GM13977 (cell line): ENCODE results near the gene COPS8.

Source experiments
- DNase-seq: peaks from one replicate; pipeline ENCODE4 v3.0.0; 2012; ENCODE audit warnings: low spot score
- in situ Hi-C: fragments of 300-500 bp; cut with MboI; formaldehyde crosslinking; loops from one replicate; pipeline ENCODE4 v1.12.0; 2022; ENCODE audit warnings: low sequenced_read_pairs, low pct_unique_long_range_greater_than_20kb, mixed read lengths, inconsistent platforms; ENCODE audit not compliant: unreplicated experiment
- TF ChIP-seq, protein P1 (sequence below): IDR thresholded peaks from 2 replicates; pipeline ENCODE4 v1.5.1; 2012; ENCODE audit warnings: mild to moderate bottlenecking, control low read depth; ENCODE audit not compliant: insufficient read depth; ENCODE audit errors: extremely low read depth, missing control alignments

COPS8 gene

DNA sequence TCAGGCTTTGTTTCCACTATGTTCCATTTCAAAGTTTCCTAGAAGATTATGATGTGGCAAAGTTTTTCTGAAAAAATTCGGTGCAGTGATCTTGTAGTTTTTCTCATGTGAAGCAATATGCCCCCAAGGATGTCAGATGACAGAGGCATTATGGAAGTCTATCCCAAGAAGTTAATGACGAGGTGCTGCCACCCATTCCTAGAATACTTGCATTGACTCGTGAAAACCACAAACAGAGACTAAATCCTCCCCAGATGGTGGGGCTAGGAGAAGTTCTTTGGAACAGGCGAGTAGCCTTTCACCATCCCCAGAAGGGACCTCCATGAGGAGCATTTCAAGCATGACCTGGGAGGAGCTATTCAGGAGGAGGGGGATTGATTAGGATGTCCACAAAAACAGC is 40.2 kb upstream of the COPS8 start:
- TF ChIP-seq, protein P1, sequence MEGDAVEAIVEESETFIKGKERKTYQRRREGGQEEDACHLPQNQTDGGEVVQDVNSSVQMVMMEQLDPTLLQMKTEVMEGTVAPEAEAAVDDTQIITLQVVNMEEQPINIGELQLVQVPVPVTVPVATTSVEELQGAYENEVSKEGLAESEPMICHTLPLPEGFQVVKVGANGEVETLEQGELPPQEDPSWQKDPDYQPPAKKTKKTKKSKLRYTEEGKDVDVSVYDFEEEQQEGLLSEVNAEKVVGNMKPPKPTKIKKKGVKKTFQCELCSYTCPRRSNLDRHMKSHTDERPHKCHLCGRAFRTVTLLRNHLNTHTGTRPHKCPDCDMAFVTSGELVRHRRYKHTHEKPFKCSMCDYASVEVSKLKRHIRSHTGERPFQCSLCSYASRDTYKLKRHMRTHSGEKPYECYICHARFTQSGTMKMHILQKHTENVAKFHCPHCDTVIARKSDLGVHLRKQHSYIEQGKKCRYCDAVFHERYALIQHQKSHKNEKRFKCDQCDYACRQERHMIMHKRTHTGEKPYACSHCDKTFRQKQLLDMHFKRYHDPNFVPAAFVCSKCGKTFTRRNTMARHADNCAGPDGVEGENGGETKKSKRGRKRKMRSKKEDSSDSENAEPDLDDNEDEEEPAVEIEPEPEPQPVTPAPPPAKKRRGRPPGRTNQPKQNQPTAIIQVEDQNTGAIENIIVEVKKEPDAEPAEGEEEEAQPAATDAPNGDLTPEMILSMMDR, result no peak
- no peak for DNase-seq
- in situ Hi-C loops, result no loop called here

DNA sequence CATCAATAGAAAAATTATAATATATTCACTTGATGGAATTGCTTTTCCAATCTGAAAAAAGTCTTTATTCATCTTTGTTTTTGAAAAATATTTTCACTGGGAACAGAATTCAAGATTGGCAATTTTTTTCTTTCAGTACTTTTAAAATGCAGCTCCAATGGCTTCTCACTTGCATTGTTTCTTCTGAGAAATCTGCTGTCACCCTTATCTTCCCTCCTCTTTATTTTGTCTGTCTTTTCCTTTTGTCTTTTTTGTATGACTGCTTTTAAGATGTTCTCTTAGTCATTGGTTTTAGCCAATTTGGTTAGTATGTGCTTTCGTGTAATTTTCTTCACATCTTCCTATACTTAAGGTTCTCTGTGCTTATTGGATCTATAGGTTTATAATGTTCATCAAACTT is 37.1 kb upstream of the COPS8 start:
- TF ChIP-seq, protein P1, result no peak
- in situ Hi-C loops, result no loop called here
- no peak for DNase-seq

DNA sequence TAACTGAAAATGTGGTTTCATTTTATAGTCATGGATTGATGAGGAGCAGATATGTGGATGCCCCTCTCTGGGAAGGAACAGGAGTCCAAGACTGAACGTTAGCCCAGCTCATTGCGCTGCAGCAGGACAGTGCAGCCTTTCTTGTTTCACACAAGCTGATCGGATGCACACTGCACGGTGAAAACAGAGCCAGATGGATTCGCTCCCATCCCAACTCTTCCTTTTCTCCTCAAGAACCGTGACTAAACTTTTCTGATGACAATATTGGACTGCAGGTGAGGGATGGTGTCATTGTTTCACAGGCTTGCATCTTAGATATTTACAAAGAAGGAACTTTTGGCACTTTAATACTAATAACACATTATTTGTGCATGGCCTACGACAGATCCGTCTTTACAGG is 33.8 kb upstream of the COPS8 start:
- TF ChIP-seq, protein P1, result no peak
- no peak for DNase-seq
- in situ Hi-C loops, result loop anchor here (25.0 kb wide), 2 partner anchors 540 to 1290 kb away; a partner anchor contains a TSS

DNA sequence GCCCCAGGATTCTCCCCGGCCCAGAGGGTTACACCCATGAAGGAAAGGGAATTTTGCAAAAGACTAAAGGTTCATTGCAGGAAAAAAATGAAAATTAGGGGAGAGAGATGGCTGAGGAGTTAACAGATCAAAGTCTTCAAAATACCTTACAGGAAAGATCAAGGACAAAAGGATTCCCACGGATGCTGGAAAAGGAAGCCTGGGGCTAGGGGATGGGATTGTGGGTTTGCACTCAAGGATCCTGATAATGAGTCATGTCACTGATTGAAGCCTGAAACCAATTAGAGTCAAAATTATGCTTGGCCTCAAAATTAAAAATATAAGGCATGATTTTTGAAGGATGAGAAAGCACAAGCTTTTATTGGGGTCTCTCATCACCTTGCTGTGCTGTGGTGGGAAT is 32.6 kb upstream of the COPS8 start:
- DNase-seq, result no peak
- in situ Hi-C loops, result loop anchor here (25.0 kb wide), 2 partner anchors 541 to 1291 kb away; a partner anchor contains a TSS
- TF ChIP-seq, protein P1, result no peak

DNA sequence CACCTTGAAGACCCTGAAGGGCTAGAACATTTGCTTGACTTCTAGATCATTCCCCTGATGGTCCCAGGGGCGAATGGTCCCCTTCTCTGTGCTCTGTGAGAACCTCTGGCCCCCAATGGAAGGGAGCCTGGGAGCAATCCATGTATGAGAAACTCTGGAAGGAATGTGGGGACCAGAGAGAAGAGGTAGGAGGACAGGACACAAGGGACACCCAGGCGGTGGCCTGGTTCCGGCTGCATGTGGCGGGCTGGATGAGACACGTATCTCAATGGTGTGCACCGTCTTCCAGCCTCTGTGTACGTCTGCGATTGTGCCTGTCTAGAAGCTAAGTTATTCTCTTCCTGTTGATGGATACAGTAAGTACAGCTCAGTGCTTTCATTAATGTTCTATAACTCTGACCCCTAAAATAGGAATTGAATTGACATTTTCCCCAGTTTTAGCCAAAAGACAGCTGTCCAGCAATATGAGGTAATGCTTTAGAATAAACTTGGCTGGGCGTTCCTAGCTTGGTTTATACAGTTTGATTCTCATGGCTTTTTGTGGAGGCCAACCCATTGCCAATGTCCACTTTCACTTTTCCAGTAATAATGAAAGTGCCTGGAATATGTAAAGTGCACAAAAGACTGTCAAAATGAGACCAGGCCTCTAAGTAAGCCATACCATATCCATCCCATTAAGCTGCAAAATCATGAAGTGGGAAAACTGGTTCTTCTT is 30.1 kb upstream of the COPS8 start:
- in situ Hi-C loops, result loop anchor here (25.0 kb wide), 2 partner anchors 543 to 1293 kb away; a partner anchor contains a TSS
- TF ChIP-seq, protein P1, result no peak
- no peak for DNase-seq

DNA sequence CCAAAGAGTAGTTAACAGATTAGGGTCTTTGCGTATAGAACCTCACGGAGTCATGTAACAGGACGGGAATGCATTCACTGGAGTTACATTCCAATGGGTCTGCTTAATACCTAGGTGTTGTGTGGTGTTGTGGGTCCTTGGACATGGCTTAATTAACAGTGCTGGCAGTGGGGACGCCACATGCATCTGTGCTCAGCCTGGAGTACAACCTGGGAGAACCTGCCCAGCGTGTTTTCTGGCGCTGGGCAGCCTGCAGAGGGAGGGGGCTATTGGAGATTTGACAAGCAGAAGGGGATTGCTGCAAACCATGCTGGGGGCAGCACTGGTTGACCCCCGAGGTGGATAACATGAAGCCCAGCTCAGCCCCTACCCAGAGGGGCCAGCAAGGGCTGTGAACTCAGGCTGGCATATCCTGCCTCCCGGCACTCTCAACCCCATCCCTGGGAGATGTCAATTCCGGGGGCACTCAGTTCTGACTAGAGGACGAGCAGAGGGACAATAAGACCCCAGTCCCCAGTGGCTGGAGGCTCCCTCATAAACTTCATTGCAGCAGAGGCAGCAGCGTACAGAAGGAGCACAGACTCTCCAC is 29.3 kb upstream of the COPS8 start:
- TF ChIP-seq, protein P1, result no peak
- in situ Hi-C loops, result loop anchor here (25.0 kb wide), 2 partner anchors 544 to 1294 kb away; a partner anchor contains a TSS
- DNase-seq, result no peak
